GM21528 (cell line): ENCODE data around the gene CHMP5.
"Not testable (repeated sequence)": the region's sequence is repeated elsewhere in the genome, so short reads cannot be mapped to it uniquely, and the experiment has no call there.

Source experiments
- ATAC-seq: cut with Tn5 transposase; IDR thresholded peaks from one replicate; pipeline ENCODE4 v1.9.1; 2021; ENCODE audit warnings: mild to moderate bottlenecking, moderate library complexity; ENCODE audit not compliant: unreplicated experiment, low FRiP score

Gene CHMP5

GRCh38 chr9:33310748-33311147 lies 45.9 kb downstream of the CHMP5 start:
- no peak for ATAC-seq

GRCh38 chr9:33311953-33312352 lies 47.1 kb downstream of the CHMP5 start:
- ATAC-seq, result no peak

GRCh38 chr9:33315371-33315770 lies 50.5 kb downstream of the CHMP5 start:
- no peak for ATAC-seq

GRCh38 chr9:33317136-33317535 lies 52.3 kb downstream of the CHMP5 start:
- ATAC-seq, result not testable (repeated sequence)

- no peak for ATAC-seq
Measured at GRCh38 chr9:33318225-33318624, 53.4 kb downstream of the CHMP5 start.

GRCh38 chr9:33318781-33319180 lies 53.9 kb downstream of the CHMP5 start:
- ATAC-seq, result no peak

GRCh38 chr9:33320230-33320567 lies 55.4 kb downstream of the CHMP5 start:
- ATAC-seq, result no peak

- ATAC-seq, result no peak
Measured at GRCh38 chr9:33320568-33321261, 55.9 kb downstream of the CHMP5 start.

GRCh38 chr9:33329117-33329563 lies 64.3 kb downstream of the CHMP5 start:
- no peak for ATAC-seq

- ATAC-seq, result no peak
Measured at GRCh38 chr9:33329979-33330378, 65.1 kb downstream of the CHMP5 start.

GRCh38 chr9:33331377-33331891 lies 66.6 kb downstream of the CHMP5 start:
- no peak for ATAC-seq
